Naive thymus-derived CD4-positive, alpha-beta T cell (primary cell): ENCODE data around the gene AKAP8. TPM values are rescaled to one million over a fixed set of nuclear protein-coding genes. Genes with fewer than 3 reads are reported as not detected.
A peak's percentile ranks its signal among the peaks of the same experiment; 100 is the strongest.
"Not testable (repeated sequence)": the region's sequence is repeated elsewhere in the genome, so short reads cannot be mapped to it uniquely, and the experiment has no call there.

Experiments
- ATAC-seq: fragments of 150-1000 bp; cut with Tn5 transposase; 2 replicates; pipeline ENCODE4 v1.10.0; 2021; ENCODE audit warnings: mild to moderate bottlenecking, moderate library complexity
- CTCF ChIA-PET: fragments of 350-600 bp; sonication (Branson Sonifier 250); formaldehyde crosslinking; loops from one replicate; lab custom pipeline; 2021; ENCODE audit warnings: antibody characterized with exemption; lab: Charles Lee
- POLR2A ChIA-PET: fragments of 350-600 bp; sonication (Branson Sonifier 250); formaldehyde crosslinking; loops from one replicate; lab custom pipeline; 2021; ENCODE audit warnings: antibody characterized with exemption, inconsistent platforms; lab: Charles Lee
- DNase-seq, 9 donors: peaks; one replicate each; pipeline versions ENCODE4 v3.0.0 to v3.0.0-alpha.2; 2020 to 2022; ENCODE audit warnings: mixed read lengths in 1 of 9
- H3K27ac ChIP-seq: one replicate; pipeline ENCODE4 v1.7.0; 2013; ENCODE audit warnings: mild to moderate bottlenecking, low read depth, low read length, moderate library complexity
- H3K27me3 ChIP-seq, 2 donors: one replicate each; pipeline ENCODE4 v1.7.0; 2013; ENCODE audit warnings: low read length in 2 of 2, mild to moderate bottlenecking in 2 of 2, moderate library complexity in 2 of 2; ENCODE audit not compliant: control insufficient read depth in 2 of 2, insufficient read depth in 2 of 2
- H3K36me3 ChIP-seq, 3 experiments: 1 replicate in 2 of 3; 2 replicates in 1 of 3; pipeline ENCODE4 v1.7.0; 2013; ENCODE audit warnings: low read length in 3 of 3, mild to moderate bottlenecking in 3 of 3, moderate library complexity in 1 of 3; ENCODE audit not compliant: insufficient read depth in 3 of 3, control insufficient read depth in 2 of 3
- H3K4me1 ChIP-seq, 2 donors: one replicate each; pipeline ENCODE4 v1.7.0; 2013; ENCODE audit warnings: low read length in 2 of 2, mild to moderate bottlenecking in 2 of 2, moderate library complexity in 1 of 2; ENCODE audit not compliant: control insufficient read depth in 2 of 2, insufficient read depth in 2 of 2
- H3K4me3 ChIP-seq: 2 replicates; pipeline ENCODE4 v1.7.0; 2013; ENCODE audit warnings: mild to moderate bottlenecking, low read length
- H3K9me3 ChIP-seq, 3 experiments: 1 replicate in 2 of 3; 2 replicates in 1 of 3; pipeline ENCODE4 v1.7.0; 2013; ENCODE audit warnings: low read length in 3 of 3; ENCODE audit not compliant: control insufficient read depth in 2 of 3
- H3K27ac Mint-ChIP-seq, 9 donors: one replicate each; pipeline ENCODE4 v1.8.0; 2020 to 2022; ENCODE audit warnings: mixed read lengths in 9 of 9, mild to moderate bottlenecking in 8 of 9, moderate library complexity in 5 of 9, inconsistent platforms in 2 of 9
- H3K27me3 Mint-ChIP-seq, 5 donors: one replicate each; pipeline ENCODE4 v1.8.0; 2021 to 2022; ENCODE audit warnings: mixed read lengths in 5 of 5, mild to moderate bottlenecking in 1 of 5
- H3K36me3 Mint-ChIP-seq, 5 donors: one replicate each; pipeline ENCODE4 v1.8.0; 2020 to 2022; ENCODE audit warnings: mixed read lengths in 5 of 5, mild to moderate bottlenecking in 3 of 5, inconsistent platforms in 1 of 5
- H3K4me1 Mint-ChIP-seq, 7 donors: one replicate each; pipeline ENCODE4 v1.8.0; 2020 to 2022; ENCODE audit warnings: mixed read lengths in 7 of 7, mild to moderate bottlenecking in 3 of 7, inconsistent platforms in 1 of 7
- H3K4me3 Mint-ChIP-seq, 10 donors: one replicate each; pipeline ENCODE4 v1.8.0; 2020 to 2022; ENCODE audit warnings: mild to moderate bottlenecking in 10 of 10, mixed read lengths in 10 of 10, moderate library complexity in 6 of 10, inconsistent platforms in 2 of 10
- H3K9me3 Mint-ChIP-seq, 11 donors: one replicate each; pipeline ENCODE4 v1.8.0; 2020 to 2022; ENCODE audit warnings: mixed read lengths in 11 of 11, mild to moderate bottlenecking in 4 of 11, inconsistent platforms in 1 of 11, moderate library complexity in 1 of 11
- intact Hi-C, 2 donors: fragments of 100-400 bp; cut with micrococcal nuclease; formaldehyde crosslinking; loops; one replicate each; pipeline ENCODE4 v1.15.1; 2023
- polyA plus RNA-seq, 2 donors: library from polyadenylated mRNA; unstranded; fragments of 300-500 nt; fragmentation: Illumina TruSeq; gene quantifications; one replicate each; pipeline ENCODE4 v1.2.3, GENCODE V29; 2021
- total RNA-seq, 6 experiments: library from RNA in 5 of 6; stranded (reverse) in 5 of 6; gene quantifications; 1 replicate in 5 of 6; 2 replicates in 1 of 6; pipeline ENCODE4 v1.2.3 and lab custom pipeline; 2021 to 2026

AKAP8 gene
- total and polyA plus RNA-seq, 7 experiments from 2014 or later = 11.9 to 81.2 (median 76.4) TPM

DNA sequence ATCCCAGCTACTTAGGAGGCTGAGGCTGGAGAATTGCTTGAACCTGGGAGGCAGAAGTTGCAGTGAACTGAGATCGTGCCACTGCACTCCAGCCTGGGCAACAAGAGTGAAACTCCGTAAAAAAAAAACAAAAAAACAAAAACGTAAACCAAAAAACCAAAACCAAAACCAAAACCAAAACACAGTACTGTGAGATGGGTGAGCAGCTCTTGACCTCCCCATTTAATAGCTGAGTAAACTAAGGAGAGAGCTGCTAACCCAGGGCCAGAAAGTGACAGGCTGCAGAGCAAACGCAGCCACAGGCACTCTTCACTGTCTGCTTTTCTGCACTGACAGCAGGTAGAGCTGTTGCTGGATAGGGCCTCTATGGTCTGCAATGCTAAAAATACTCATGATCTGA lies 19.6 kb downstream of the AKAP8 start:
- DNase-seq, H3K4me1 ChIP-seq, H3K27me3 Mint-ChIP-seq, H3K27me3 ChIP-seq, H3K4me3 ChIP-seq, H3K4me1 Mint-ChIP-seq, intact Hi-C loops, H3K9me3 Mint-ChIP-seq, H3K27ac ChIP-seq, CTCF ChIA-PET, H3K9me3 ChIP-seq, H3K4me3 Mint-ChIP-seq: not testable (repeated sequence)
- Mint-ChIP-seq H3K36me3 (peaks cover 12 to 46% (median 25%) of the 10 kb centered on the region in 5 donors), H3K27ac (peak overlapping the region in 2 of 9 donors; percentile 41 to 48)
- peak; percentile 34 for ATAC-seq
- POLR2A ChIA-PET = interaction anchor here (1.1 kb wide), 1 partner anchor 15 kb away, joined by 3 read pairs; no protein-coding TSS in a partner anchor
- peaks cover 3 to 74% (median 32%) of the 10 kb centered on the region in 3 experiments for H3K36me3 ChIP-seq

GRCh38 chr19:15358918-15359317 lies 20.7 kb downstream of the AKAP8 start:
- peaks cover 12 to 54% (median 28%) of the 10 kb centered on the region in 5 donors for H3K36me3 Mint-ChIP-seq
- ATAC-seq (no peak), DNase-seq (no peak)
- H3K9me3 Mint-ChIP-seq = no peaks in the 10 kb centered on the region
- H3K4me3 Mint-ChIP-seq = no peak overlapping the region
- Histone ChIP-seq H3K9me3 (no peaks in the 10 kb centered on the region), H3K36me3 (peaks cover 0 to 78% (median 29%) of the 10 kb centered on the region in 3 experiments), H3K27ac (no peak overlapping the region), H3K4me1 (peaks cover 0 to 5% of the 10 kb centered on the region in 2 donors), H3K27me3 (no peaks in the 10 kb centered on the region), H3K4me3 (no peak overlapping the region)
- H3K27ac Mint-ChIP-seq = peak overlapping the region in 1 of 9 donors; percentile 51
- peaks cover 0 to 8% (median 0%) of the 10 kb centered on the region in 7 donors for H3K4me1 Mint-ChIP-seq
- no peaks in the 10 kb centered on the region for H3K27me3 Mint-ChIP-seq
- intact Hi-C loops = no loop called here
- CTCF ChIA-PET = interaction anchor here (0.6 kb wide), 1 partner anchor 384 kb away, joined by 3 read pairs; no protein-coding TSS in a partner anchor
- POLR2A ChIA-PET = no interaction called here

DNA sequence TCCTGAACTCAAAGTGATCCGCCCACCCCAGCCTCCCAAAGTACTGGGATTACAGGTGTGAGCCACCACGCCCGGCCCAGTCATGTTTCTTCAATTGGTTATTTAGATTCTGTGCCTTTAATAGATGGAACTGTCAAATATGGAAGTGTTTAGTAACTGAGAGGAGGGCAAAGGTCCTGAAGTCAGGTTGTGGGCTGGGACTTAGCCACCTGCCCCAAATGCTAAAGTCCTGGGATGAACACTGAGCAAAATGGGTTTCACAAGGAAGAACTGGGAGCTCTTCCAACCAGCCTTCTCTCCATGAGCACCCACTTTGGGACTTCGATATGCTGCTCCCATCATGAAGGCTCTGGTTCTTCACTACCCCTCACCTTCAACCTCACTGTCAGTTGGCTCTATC lies 21.7 kb downstream of the AKAP8 start:
- ChIA-PET POLR2A (interaction anchor here (0.5 kb wide), 1 partner anchor 57 kb away, joined by 3 read pairs; no protein-coding TSS in a partner anchor), CTCF (no interaction called here)
- Mint-ChIP-seq H3K9me3 (no peaks in the 10 kb centered on the region), H3K4me3 (no peak overlapping the region), H3K4me1 (peaks cover 0 to 8% (median 0%) of the 10 kb centered on the region in 7 donors), H3K27ac (peak overlapping the region in 1 of 9 donors; percentile 20), H3K27me3 (no peaks in the 10 kb centered on the region), H3K36me3 (peaks cover 12 to 51% (median 24%) of the 10 kb centered on the region in 5 donors)
- DNase-seq (no peak), ATAC-seq (no peak)
- no peaks in the 10 kb centered on the region for H3K9me3 ChIP-seq
- no peaks in the 10 kb centered on the region for H3K27me3 ChIP-seq
- peaks cover 0 to 79% (median 29%) of the 10 kb centered on the region in 3 experiments for H3K36me3 ChIP-seq
- peaks cover 0 to 5% of the 10 kb centered on the region in 2 donors for H3K4me1 ChIP-seq
- intact Hi-C loops = no loop called here
- H3K4me3 ChIP-seq = no peak overlapping the region
- no peak overlapping the region for H3K27ac ChIP-seq

DNA sequence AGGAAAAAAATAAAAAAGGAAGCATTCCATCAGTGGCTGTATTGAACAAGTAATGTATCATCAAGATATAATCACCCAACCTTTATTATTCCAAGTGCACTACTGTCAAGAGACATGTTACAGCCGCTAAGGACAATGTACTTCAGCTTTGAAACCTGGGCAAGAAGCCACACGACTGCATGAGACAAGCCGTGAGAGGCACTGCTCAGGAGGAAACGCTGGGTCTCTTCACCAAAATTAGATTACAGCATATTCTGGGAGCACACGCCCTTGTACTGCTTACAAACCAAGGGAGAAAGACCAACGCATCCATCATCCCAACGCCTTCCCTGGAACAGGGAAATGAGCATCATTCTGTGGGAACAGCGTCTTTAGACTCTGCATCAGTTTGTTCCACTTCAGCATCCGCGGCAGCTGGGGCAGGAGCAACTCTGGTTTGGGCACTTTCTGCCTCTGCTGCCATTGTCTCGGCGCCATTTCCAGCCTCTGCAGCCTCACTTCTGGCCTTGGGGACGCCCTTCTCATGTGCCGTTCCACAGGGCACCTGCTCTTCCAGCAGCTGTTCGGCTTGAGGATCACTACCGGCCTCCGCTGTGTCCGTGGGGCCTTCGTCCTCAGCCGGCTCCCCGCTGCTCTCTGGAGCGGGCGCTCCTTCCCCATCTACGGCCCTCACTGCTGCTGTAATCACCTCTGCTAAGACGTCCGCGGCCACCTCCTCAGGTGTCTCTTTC lies 24.9 kb downstream of the AKAP8 start:
- H3K9me3 Mint-ChIP-seq = no peaks in the 10 kb centered on the region
- ChIA-PET POLR2A (interaction anchor here (1.2 kb wide), 1 partner anchor 15 kb away, joined by 4 read pairs; no protein-coding TSS in a partner anchor), CTCF (no interaction called here)
- ATAC-seq (no peak), DNase-seq (no peak)
- H3K36me3 Mint-ChIP-seq = peaks cover 12 to 35% (median 24%) of the 10 kb centered on the region in 5 donors
- H3K4me1 ChIP-seq = no peaks in the 10 kb centered on the region
- H3K4me1 Mint-ChIP-seq = no peaks in the 10 kb centered on the region
- H3K27me3 Mint-ChIP-seq = no peaks in the 10 kb centered on the region
- intact Hi-C loops = no loop called here
- H3K4me3 Mint-ChIP-seq = no peak overlapping the region
- H3K36me3 ChIP-seq = peaks cover 0 to 54% (median 16%) of the 10 kb centered on the region in 3 experiments
- peak overlapping the region in 1 of 9 donors; percentile 45 for H3K27ac Mint-ChIP-seq
- no peaks in the 10 kb centered on the region for H3K9me3 ChIP-seq
- H3K4me3 ChIP-seq = no peak overlapping the region
- H3K27me3 ChIP-seq = no peaks in the 10 kb centered on the region
- no peak overlapping the region for H3K27ac ChIP-seq

DNA sequence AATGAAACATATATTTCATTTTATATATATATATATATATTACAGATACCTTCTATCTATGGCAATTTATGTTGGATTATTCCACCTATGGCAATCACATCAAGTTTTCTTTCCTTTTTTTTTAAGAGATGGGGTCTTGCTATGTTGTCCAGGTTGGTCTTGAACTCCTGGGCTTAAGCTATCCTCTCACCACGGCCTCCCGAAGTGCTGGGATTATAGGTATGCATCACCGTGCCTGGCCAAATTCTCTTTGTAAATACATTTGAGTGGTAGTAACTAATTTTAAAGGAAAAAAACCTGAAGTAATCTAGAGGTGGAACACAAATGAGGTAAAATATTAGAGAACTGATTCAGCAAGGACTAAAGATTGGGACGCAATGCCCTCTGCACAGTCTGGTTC lies 25.7 kb downstream of the AKAP8 start:
- Histone ChIP-seq H3K9me3 (no peaks in the 10 kb centered on the region), H3K27me3 (no peaks in the 10 kb centered on the region), H3K27ac (no peak overlapping the region), H3K36me3 (peaks cover 0 to 46% (median 11%) of the 10 kb centered on the region in 3 experiments), H3K4me1 (no peaks in the 10 kb centered on the region), H3K4me3 (no peak overlapping the region)
- peak overlapping the region in 1 of 9 donors; percentile 2 for H3K27ac Mint-ChIP-seq
- ChIA-PET POLR2A (interaction anchor here (0.7 to 1.2 kb wide), 2 partner anchors 15 to 1772 kb away, joined by 3 to 4 read pairs; no protein-coding TSS in a partner anchor), CTCF (no interaction called here)
- no peak for ATAC-seq
- no peaks in the 10 kb centered on the region for H3K4me1 Mint-ChIP-seq
- H3K9me3 Mint-ChIP-seq = no peaks in the 10 kb centered on the region
- peaks cover 10 to 30% (median 22%) of the 10 kb centered on the region in 5 donors for H3K36me3 Mint-ChIP-seq
- DNase-seq = no peak
- no peaks in the 10 kb centered on the region for H3K27me3 Mint-ChIP-seq
- intact Hi-C loops = no loop called here
- H3K4me3 Mint-ChIP-seq = no peak overlapping the region

DNA sequence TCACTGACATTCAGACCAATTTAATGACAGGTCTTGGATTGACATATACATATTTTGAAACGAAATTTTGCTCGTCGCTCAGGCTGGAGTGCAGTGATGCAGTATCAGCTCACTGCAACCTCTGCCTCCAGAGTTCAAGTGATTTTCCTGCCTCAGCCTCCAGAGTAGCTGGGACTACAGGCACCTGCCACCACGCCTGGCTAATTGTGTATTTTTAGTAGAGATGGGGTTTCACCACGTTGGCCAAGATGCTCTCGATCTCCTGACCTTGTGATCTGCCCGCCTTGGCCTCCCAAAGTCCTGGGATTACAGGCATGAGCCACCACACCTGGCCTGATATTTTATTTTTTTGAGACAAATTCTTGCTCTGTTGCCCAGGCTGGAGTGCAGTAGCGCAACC lies 27.1 kb downstream of the AKAP8 start:
- POLR2A ChIA-PET = interaction anchor here (0.6 to 1.7 kb wide), 2 partner anchors 26 to 725 kb away, joined by 3 to 4 read pairs; no protein-coding TSS in a partner anchor
- H3K9me3 Mint-ChIP-seq, H3K4me3 Mint-ChIP-seq, DNase-seq, H3K27ac ChIP-seq, ATAC-seq, H3K27me3 ChIP-seq, CTCF ChIA-PET, intact Hi-C loops, H3K4me3 ChIP-seq, H3K4me1 ChIP-seq, H3K4me1 Mint-ChIP-seq, H3K27me3 Mint-ChIP-seq, H3K9me3 ChIP-seq: not testable (repeated sequence)
- H3K36me3 ChIP-seq = peaks cover 0 to 32% (median 0%) of the 10 kb centered on the region in 3 experiments
- Mint-ChIP-seq H3K36me3 (peaks cover 4 to 17% (median 11%) of the 10 kb centered on the region in 5 donors), H3K27ac (peak overlapping the region in 3 of 9 donors; percentile 20 to 59 (median 37))
